NCI-H1436 (cell line): ENCODE data around the gene DAGLB.
A peak's percentile ranks its signal among the peaks of the same experiment; 100 is the strongest.
"Not testable (repeated sequence)": the region's sequence is repeated elsewhere in the genome, so short reads cannot be mapped to it uniquely, and the experiment has no call there.

Source experiments
- DNase-seq: peaks from one replicate; lab custom pipeline; 2025; lab: John Stamatoyannopoulos, UW

DAGLB gene, protein sequence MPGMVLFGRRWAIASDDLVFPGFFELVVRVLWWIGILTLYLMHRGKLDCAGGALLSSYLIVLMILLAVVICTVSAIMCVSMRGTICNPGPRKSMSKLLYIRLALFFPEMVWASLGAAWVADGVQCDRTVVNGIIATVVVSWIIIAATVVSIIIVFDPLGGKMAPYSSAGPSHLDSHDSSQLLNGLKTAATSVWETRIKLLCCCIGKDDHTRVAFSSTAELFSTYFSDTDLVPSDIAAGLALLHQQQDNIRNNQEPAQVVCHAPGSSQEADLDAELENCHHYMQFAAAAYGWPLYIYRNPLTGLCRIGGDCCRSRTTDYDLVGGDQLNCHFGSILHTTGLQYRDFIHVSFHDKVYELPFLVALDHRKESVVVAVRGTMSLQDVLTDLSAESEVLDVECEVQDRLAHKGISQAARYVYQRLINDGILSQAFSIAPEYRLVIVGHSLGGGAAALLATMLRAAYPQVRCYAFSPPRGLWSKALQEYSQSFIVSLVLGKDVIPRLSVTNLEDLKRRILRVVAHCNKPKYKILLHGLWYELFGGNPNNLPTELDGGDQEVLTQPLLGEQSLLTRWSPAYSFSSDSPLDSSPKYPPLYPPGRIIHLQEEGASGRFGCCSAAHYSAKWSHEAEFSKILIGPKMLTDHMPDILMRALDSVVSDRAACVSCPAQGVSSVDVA

GRCh38 chr7:6447581-6448199 is at the start of gene DAGLB:
Gene DAGLB (minus strand): TSS chr7:6447954. CDS start chr7:6447842, 112 bp downstream.
- peak; percentile 92 for DNase-seq

GRCh38 chr7:6497637-6497905 is 49.8 kb upstream of the DAGLB start:
- DNase-seq: no peak

GRCh38 chr7:6496842-6497636 is 49.3 kb upstream of the DAGLB start:
- no peak for DNase-seq

GRCh38 chr7:6495597-6496262 is 48.0 kb upstream of the DAGLB start:
- DNase-seq: no peak

GRCh38 chr7:6494365-6494764 is 46.6 kb upstream of the DAGLB start:
- DNase-seq: no peak

DNA sequence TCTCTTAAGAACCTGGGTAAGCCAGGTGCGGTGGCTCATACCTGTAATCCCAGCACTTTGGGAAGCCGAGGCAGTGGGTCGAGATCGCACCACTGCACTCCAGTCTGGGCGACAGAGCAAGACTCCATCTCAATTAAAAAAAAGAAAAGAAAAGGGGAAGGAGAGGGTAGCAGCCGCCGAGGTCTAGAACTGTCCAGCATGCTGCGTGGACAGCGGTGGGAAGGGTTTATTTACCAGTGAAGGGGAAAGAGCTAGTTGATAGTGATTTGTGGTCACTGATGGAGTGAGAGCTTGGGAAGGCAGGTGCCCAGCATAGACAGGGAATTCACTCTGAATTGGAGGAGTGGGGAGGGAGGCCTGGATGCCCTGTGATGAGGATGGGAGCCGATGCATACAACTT is 43.4 kb upstream of the DAGLB start:
- DNase-seq: no peak

DNA sequence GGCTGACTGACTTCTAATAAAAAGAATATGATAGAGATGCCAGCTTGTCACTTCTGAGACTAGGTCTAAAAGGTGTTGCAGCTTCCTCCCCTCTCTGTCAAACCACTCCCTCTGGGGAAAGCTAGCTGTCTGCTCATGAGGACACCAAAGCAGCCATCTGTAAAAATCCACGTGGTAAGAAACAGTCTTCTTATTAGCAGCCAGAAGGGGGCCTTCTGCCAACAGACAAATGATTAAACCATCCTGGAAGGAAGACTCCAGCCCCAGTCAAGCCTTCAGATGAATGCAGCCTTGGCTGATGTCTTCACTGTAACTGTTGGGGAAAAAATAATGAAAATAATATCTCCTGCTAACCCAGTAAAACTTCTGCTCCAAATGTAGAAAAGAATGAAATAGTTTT is 41.9 kb upstream of the DAGLB start:
- DNase-seq: no peak

GRCh38 chr7:6487184-6487545 is 39.4 kb upstream of the DAGLB start:
- DNase-seq: no peak

DNA sequence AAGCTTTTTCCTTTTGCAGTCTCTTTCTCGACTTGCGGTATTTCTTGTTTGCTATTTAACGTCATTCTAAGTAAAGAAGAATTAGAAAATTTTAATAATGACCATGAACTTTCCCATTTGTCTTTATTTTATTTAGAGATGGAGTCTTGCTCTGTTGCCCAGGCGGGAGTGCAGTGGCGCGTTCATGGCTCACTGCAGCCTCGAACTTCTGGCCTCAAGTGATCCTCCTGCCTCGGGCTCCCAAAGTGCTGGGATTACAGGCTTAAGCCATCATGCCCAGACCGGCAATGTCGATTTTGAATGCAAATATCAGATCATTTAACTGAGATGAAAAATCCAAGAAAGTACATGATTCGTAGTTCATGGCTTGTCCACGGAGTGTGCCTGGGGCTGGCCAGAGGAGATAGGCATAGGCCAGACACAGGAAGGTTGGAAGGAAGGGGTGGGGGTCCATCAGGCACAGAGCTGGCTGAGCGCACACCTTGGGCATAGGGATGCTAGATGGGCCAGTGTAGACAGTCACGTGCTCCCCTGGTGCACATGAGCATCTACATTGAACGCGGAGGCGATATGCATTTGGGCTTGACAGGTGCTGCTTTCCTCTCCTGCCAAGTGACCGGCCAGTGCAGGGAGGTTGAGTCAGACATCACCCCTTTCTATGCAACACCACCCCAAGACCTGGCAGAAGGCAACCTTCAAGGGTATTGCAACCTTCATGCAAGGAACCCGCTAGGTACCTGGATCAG is 38.9 kb upstream of the DAGLB start:
- no peak for DNase-seq

DNA sequence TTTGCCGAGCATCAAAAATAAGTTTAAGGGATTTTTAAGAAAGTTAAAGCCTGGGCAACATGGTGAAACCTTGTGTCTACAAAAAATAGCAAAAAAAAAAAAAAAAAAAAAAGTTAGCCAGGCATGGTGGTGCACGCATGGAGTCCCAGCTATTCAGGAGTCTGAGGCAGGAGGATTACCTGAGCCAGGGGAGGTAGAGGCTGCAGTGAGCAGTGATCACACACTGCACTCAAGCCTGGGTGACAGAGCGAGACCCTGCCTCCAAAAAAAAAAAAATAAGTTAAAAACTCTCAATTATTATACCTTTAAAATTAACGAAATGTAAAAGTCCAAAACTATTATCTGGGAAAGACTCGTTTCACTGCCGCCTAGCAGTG is 35.0 kb upstream of the DAGLB start:
- no peak for DNase-seq

DNA sequence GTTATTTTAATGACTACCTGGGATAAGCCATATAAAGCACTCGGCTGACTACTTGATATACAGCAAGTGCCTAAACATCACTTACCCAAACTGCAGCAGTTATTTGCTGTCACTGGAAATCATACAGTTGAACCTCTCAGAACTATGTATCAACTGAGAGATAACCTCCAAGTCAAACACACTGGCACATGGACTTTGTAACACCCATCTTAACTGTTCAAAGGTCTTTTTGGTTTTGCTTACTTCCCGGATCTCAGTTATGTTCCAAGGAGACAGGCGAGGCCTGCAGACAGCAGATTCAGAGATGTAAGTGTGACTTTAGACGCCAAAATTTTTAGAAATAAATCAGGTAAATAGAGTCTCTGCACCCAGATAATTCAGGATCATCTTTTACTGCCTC is 34.6 kb upstream of the DAGLB start:
- no peak for DNase-seq

GRCh38 chr7:6481445-6481844 is 33.7 kb upstream of the DAGLB start:
- no peak for DNase-seq

DNA sequence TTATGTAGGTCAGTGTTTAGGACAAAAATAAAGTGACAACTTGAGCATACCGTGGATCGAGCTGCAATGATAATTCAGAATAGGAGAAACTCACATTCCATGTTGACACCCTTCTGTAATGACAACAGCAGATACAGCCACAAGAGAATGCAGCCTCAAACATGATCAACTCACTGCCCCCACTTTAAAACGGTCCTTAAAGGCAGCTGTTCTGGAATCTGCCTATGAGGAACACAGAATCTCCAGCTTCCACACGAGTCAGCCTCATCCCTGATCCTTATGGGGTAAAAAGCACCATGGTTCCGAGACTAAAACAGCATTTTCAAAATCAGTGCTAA is 32.5 kb upstream of the DAGLB start:
- DNase-seq: no peak

GRCh38 chr7:6479067-6479466 is 31.3 kb upstream of the DAGLB start:
- DNase-seq: no peak

GRCh38 chr7:6478186-6478585 is 30.4 kb upstream of the DAGLB start:
- no peak for DNase-seq

- DNase-seq: no peak
These were observed 29.5 kb upstream of the DAGLB start for GRCh38 chr7:6477318-6477660.

GRCh38 chr7:6476596-6477317 is 29.0 kb upstream of the DAGLB start:
- DNase-seq: no peak

GRCh38 chr7:6475433-6476186 is 27.9 kb upstream of the DAGLB start:
- DNase-seq: no peak

GRCh38 chr7:6465862-6466261 is 18.1 kb upstream of the DAGLB start:
- DNase-seq: no peak

DNA sequence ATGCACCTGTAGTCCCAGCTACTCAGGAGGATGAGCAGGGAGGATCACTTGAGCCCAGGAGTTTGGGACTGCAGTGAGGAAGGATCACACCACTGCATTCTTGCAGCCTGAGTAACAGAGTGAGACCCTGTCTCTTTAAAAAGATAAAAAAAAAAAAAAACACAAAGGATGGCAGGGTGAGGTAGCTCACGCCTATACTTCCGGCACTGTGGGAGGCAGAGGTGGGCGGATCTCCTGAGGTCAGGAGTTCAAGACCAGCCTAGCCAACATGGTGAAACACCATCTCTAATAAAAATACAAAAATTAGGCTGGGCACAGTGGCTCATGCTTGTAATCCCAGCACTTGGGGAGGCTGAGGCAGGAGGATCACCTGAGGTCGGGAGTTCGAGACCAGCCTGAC is 15.9 kb upstream of the DAGLB start:
- DNase-seq: not testable (repeated sequence)
